Measurements from ENCODE around the gene FER.
"Not testable (repeated sequence)": the region's sequence is repeated elsewhere in the genome, so short reads cannot be mapped to it uniquely, and the experiment has no call there.

Gene FER

DNA sequence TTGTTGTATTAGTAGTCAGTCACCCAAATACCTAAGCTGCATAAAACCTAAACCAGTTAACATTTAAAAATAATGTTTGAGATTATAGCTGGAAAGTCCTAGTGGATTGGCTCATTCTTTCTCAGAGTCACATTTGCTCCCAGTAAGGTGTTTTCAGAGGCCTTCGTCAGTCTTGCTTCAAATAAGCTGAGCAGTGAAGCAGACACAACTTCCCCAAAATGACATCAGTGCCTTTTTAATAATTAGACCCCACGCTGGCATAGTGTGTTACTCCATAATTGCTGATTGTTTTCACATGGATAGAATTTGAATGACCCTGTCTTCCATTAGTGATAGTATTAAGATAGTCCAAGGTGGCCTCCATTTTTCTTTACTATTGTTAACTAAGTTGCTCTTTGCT is 416.3 kb downstream of the FER start:
- ChIA-PET CTCF (no interaction called here), POLR2A (no interaction called here)
- TF ChIP-seq, protein P1, sequence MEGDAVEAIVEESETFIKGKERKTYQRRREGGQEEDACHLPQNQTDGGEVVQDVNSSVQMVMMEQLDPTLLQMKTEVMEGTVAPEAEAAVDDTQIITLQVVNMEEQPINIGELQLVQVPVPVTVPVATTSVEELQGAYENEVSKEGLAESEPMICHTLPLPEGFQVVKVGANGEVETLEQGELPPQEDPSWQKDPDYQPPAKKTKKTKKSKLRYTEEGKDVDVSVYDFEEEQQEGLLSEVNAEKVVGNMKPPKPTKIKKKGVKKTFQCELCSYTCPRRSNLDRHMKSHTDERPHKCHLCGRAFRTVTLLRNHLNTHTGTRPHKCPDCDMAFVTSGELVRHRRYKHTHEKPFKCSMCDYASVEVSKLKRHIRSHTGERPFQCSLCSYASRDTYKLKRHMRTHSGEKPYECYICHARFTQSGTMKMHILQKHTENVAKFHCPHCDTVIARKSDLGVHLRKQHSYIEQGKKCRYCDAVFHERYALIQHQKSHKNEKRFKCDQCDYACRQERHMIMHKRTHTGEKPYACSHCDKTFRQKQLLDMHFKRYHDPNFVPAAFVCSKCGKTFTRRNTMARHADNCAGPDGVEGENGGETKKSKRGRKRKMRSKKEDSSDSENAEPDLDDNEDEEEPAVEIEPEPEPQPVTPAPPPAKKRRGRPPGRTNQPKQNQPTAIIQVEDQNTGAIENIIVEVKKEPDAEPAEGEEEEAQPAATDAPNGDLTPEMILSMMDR (IDR thresholded peaks at IDR 0.05; ENCODE audit: insufficient read depth, low read length, missing control alignments) = no peak
- no peak for DNase-seq (ENCODE audit: low read depth, low spot score)
- no peak overlapping the region for H3K4me3 ChIP-seq (ENCODE audit: low read depth, low read length)

DNA sequence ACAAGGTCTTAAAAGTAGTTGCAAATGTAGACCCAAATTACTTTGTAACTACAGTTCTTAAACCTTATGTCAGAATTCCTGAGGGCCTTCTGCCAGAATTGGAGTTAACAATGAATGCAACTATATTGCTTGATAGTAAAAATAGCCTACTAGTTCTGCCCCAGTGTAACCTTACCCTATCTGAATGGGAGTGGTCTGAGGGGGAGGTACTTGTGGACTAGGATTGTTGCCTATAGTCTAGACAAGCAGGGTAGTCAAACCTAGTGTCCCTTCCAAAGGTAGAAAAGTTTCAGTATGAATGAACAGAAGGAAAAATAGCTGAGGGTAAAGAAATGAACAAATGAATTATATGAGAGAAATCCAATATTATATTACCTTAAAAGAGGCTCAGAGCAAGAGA is 419.9 kb downstream of the FER start:
- no peak for DNase-seq (ENCODE audit: low read depth, low spot score)
- POLR2A ChIA-PET = no interaction called here
- no peak overlapping the region for H3K4me3 ChIP-seq (ENCODE audit: low read depth, low read length)
- TF ChIP-seq, protein P1 (IDR thresholded peaks at IDR 0.05; ENCODE audit: insufficient read depth, low read length, missing control alignments) = no peak
- CTCF ChIA-PET = no interaction called here

DNA sequence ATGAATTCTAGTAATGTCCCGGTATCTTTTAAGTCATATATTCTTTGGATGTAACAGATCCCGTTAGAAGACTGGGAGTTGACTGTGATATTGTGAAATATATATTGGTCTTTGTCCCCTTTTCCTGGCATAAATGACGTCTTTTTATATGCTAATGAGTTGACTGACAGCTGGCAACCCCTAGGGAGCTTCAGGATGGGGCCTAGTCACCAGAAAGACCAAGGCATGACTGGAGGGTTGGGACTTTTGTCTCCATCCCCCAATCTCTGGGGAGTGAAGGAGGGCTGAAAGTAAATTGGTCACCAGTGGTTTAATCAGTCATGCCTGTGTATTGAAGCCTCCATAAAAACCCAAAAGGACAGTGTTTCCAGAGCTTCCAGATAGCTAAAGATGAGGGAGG is 420.5 kb downstream of the FER start:
- H3K4me3 ChIP-seq (ENCODE audit: low read depth, low read length) = no peak overlapping the region
- no peak for DNase-seq (ENCODE audit: low read depth, low spot score)
- ChIA-PET CTCF (no interaction called here), POLR2A (no interaction called here)
- TF ChIP-seq, protein P1 (IDR thresholded peaks at IDR 0.05; ENCODE audit: insufficient read depth, low read length, missing control alignments) = no peak

DNA sequence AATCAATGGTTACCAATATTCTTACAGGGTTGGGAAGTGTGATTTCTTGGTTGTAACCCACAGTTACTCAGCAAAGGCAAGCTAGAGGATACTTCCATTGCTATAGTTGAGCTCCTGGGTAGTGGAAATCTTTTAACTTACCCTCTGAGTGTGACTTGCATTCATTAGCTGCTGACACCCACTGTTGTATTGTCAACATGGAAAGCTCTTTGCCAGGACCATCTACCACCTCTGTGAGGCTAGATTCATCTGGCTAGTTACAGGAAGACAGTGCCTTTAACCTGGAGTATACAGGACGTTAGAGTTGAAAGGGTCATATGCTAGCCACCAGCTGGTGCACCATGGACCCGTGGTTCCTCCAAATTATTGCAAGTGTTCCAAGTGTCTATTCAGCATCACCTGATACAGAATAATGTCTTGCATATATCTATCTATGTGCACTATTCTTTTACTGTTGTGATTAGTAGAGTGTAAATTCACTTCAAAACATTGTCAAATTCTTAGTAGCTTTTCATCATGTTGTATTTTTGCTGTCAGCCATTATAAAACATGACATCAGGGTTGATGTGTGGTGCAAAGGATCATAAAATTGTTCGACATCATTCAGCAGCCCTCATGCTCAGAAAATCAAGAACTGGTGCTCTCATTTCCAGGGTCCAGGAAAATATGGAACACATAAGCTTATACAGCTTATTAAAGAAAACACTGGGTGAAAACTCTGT is 423.1 kb downstream of the FER start:
- TF ChIP-seq, protein P1 (IDR thresholded peaks at IDR 0.05; ENCODE audit: insufficient read depth, low read length, missing control alignments) = no peak
- POLR2A ChIA-PET = no interaction called here
- DNase-seq (ENCODE audit: low read depth, low spot score) = no peak
- H3K4me3 ChIP-seq (ENCODE audit: low read depth, low read length) = no peak overlapping the region
- CTCF ChIA-PET = no interaction called here

DNA sequence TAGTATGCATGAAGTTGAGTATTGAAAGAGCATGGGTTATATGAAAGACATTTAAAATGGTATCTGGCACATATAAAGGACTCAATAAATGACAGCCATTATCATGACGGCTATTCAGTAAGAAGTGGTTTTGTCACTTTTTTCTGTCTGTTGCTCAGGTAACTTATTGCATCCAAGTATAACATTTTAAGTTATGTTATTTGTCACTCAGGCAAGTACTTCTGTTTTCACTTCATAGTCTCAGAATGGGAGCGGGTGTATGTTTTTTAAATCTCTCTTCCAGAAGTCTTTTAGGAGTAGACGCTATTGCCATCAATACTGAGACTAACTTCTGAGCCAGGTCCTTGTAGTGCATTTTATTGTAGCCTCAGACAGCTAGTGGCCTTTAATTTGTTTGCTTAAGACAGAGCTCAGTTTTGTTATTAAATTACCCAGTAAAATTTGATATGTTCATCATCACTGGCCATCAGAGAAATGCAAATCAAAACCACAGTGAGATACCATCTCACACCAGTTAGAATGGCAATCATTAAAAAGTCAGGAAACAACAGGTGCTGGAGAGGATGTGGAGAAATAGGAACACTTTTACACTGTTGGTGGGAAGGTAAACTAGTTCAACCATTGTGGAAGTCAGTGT is 423.9 kb downstream of the FER start:
- H3K4me3 ChIP-seq (ENCODE audit: low read depth, low read length); DNase-seq (ENCODE audit: low read depth, low spot score); CTCF ChIA-PET; POLR2A ChIA-PET: not testable (repeated sequence)

DNA sequence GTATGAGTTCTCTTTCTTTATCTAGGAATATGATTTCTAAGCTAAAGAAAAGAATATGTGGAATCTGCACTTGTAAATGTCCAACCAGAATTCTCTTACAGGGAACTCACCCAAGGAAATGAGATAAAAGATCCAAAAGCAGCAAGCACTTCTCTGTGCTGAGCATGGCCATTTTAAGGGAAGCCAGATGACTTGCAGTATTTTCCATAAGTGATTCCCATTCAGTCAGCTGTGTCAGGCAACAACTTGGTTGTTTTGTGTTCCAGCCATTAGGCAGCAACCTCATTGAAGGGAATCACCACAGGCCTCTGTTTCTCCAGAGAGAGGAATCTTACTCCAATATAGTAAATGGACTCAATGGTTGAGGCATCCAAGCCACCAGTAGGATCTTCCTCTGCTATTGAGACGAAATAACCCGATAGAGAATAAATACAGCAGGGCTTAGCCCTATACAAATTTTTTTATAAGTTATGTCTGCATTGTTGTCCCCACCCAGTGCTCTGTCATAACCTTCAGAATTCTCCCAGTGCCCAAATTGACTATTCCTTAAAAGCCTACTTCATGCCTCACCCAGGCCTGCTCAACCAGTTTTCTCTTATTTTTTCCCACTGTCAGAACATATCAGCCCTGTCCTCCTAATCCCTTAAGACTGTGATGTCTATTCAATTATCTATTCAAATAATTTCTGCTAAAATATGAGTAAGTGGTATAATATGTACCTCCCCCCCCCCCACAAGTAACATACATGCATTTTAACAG is 425.5 kb downstream of the FER start:
- H3K4me3 ChIP-seq (ENCODE audit: low read depth, low read length) = no peak overlapping the region
- TF ChIP-seq, protein P1 (IDR thresholded peaks at IDR 0.05; ENCODE audit: insufficient read depth, low read length, missing control alignments) = no peak
- DNase-seq (ENCODE audit: low read depth, low spot score) = no peak
- POLR2A ChIA-PET = no interaction called here
- CTCF ChIA-PET = no interaction called here
